Tibial nerve (tissue), 4 donors: ENCODE results near the gene PFDN2.

Source experiments
- EP300 ChIP-seq, 2 donors: sonication (generic); formaldehyde crosslinking; IDR thresholded peaks; one replicate each; pipeline ENCODE4 v1.6.1; 2017; ENCODE audit warnings: antibody characterized with exemption in 2 of 2, mild to moderate bottlenecking in 1 of 2
- POLR2A ChIP-seq, 2 donors: fragments of 450-650 bp; IDR thresholded peaks; one replicate each; pipeline ENCODE4 v1.6.1; 2017; ENCODE audit warnings: antibody characterized with exemption in 2 of 2, mild to moderate bottlenecking in 2 of 2, moderate library complexity in 2 of 2
- TF ChIP-seq, protein P1 (sequence below), 5 experiments: fragments of 200-600 bp in 3 of 5; fragments of 450-650 bp in 2 of 5; sonication (generic) in 3 of 5; IDR thresholded peaks; one replicate each; pipeline ENCODE4 v1.5.1; 2016 to 2019; ENCODE audit warnings: antibody characterized with exemption in 5 of 5, mild to moderate bottlenecking in 3 of 5, moderate library complexity in 2 of 5

DNA sequence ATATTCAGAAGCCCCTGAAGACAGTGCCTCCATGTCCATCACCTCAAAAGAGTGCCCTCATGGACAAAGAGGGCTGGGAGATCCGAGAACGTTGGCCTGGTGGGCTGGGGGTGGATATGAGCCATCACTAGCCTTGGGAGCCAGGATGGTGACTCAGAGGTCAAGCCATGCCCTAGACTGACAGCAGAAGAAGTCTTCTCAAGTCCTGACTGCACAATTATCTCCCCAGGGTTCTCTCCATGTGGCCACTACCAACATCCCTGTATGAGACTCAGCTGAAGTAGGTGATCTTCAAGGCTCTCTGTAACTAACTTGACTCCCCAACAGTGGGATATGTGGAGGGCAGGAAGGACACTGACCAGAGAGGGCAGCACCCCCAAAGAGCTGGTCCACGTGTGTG lies 64.9 kb downstream of the PFDN2 start:
- TF ChIP-seq EP300 (IDR thresholded peaks at IDR 0.05) (no peak), POLR2A (IDR thresholded peaks at IDR 0.05) (no peak)
- TF ChIP-seq, protein P1, sequence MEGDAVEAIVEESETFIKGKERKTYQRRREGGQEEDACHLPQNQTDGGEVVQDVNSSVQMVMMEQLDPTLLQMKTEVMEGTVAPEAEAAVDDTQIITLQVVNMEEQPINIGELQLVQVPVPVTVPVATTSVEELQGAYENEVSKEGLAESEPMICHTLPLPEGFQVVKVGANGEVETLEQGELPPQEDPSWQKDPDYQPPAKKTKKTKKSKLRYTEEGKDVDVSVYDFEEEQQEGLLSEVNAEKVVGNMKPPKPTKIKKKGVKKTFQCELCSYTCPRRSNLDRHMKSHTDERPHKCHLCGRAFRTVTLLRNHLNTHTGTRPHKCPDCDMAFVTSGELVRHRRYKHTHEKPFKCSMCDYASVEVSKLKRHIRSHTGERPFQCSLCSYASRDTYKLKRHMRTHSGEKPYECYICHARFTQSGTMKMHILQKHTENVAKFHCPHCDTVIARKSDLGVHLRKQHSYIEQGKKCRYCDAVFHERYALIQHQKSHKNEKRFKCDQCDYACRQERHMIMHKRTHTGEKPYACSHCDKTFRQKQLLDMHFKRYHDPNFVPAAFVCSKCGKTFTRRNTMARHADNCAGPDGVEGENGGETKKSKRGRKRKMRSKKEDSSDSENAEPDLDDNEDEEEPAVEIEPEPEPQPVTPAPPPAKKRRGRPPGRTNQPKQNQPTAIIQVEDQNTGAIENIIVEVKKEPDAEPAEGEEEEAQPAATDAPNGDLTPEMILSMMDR (IDR thresholded peaks at IDR 0.05), result no peak
